Panc1 (cell line): ENCODE results near the gene EPC1. TPM values are rescaled to one million over a fixed set of nuclear protein-coding genes. Genes with fewer than 3 reads are reported as not detected.

Source experiments
- ATAC-seq: fragments of 200-7000 bp; cut with Tn5 transposase; 2 replicates; pipeline ENCODE4 v1.9.1; 2020; ENCODE audit warnings: mild to moderate bottlenecking, moderate library complexity
- BruUV-seq: library from RNA; stranded (reverse); fragments of 400-500 nt; replicated peaks from 2 replicates; lab custom pipeline; 2021; lab: Mats Ljungman, UMichigan
- CTCF ChIA-PET: fragments of 300-600 bp; sonication (Branson Sonifier 250); formaldehyde crosslinking; loops from one replicate; lab custom pipeline; 2022; ENCODE audit warnings: antibody characterized with exemption; lab: Charles Lee
- POLR2A ChIA-PET: fragments of 300-600 bp; sonication (Branson Sonifier 250); formaldehyde crosslinking; loops from one replicate; lab custom pipeline; 2022; ENCODE audit warnings: antibody characterized with exemption; lab: Charles Lee
- DNase-seq: peaks from one replicate; pipeline ENCODE4 v3.0.0-alpha.2; 2010; ENCODE audit warnings: low read depth, low spot score
- H3K27ac ChIP-seq: 2 replicates; pipeline ENCODE4 v1.5.1; 2011; ENCODE audit warnings: mild to moderate bottlenecking, low read length, inconsistent platforms
- H3K27me3 ChIP-seq: fragments of 200-500 bp; sonication (Bioruptor generic); 2 replicates; pipeline ENCODE4 v1.6.0; 2014; ENCODE audit warnings: low read length, inconsistent platforms; ENCODE audit not compliant: control insufficient read depth, insufficient read depth
- H3K36me3 ChIP-seq: fragments of 200-500 bp; sonication (Bioruptor generic); 2 replicates; pipeline ENCODE4 v1.5.1; 2014; ENCODE audit warnings: inconsistent platforms, mild to moderate bottlenecking, low read length, moderate library complexity; ENCODE audit not compliant: control insufficient read depth, insufficient read depth
- H3K4me1 ChIP-seq: 2 replicates; pipeline ENCODE4 v1.5.1; 2011; ENCODE audit warnings: inconsistent platforms, mild to moderate bottlenecking, low read length, moderate library complexity; ENCODE audit not compliant: control insufficient read depth, insufficient read depth
- H3K4me3 ChIP-seq, 2 experiments: 2 replicates each; pipeline ENCODE4 v1.5.1; 2011 to 2012; ENCODE audit warnings: low read depth in 2 of 2, low read length in 2 of 2, mild to moderate bottlenecking in 2 of 2, inconsistent platforms in 1 of 2, moderate library complexity in 1 of 2
- H3K9me3 ChIP-seq: fragments of 200-500 bp; sonication (Bioruptor generic); 2 replicates; pipeline ENCODE4 v1.5.1; 2014; ENCODE audit warnings: low read depth, mild to moderate bottlenecking, inconsistent platforms, low read length, moderate library complexity; ENCODE audit not compliant: control insufficient read depth, insufficient read depth
- POLR2AphosphoS5 ChIP-seq: IDR thresholded peaks from 2 replicates; pipeline ENCODE4 v1.6.1; 2012; ENCODE audit warnings: mild to moderate bottlenecking, low read depth, low read length, moderate library complexity
- SIN3A ChIP-seq: IDR thresholded peaks from 2 replicates; pipeline ENCODE4 v1.6.1; 2012; ENCODE audit warnings: low read depth, mild to moderate bottlenecking, low read length, moderate library complexity, borderline replicate concordance; ENCODE audit not compliant: insufficient read depth
- TCF7L2 ChIP-seq: IDR thresholded peaks from 2 replicates; pipeline ENCODE4 v1.6.1; 2011; ENCODE audit warnings: mild to moderate bottlenecking, low read depth, low read length, inconsistent platforms
- in situ Hi-C: cut with HindIII; loops from 2 replicates; pipeline ENCODE4 v1.10.0; 2016; ENCODE audit warnings: low sequenced_read_pairs, low pct_unique_long_range_greater_than_20kb
- intact Hi-C: fragments of 100-400 bp; cut with micrococcal nuclease; formaldehyde crosslinking; loops from one replicate; pipeline ENCODE4 v1.10.0; 2022; ENCODE audit not compliant: unreplicated experiment
- total RNA-seq: library from RNA; stranded (reverse); gene quantifications from one replicate; pipeline ENCODE4 v1.2.1, GENCODE V29; 2021; ENCODE audit not compliant: unreplicated experiment
- TF ChIP-seq, protein P1 (sequence below): fragments of 450-650 bp; IDR thresholded peaks from 2 replicates; pipeline ENCODE4 v1.5.1; 2017; ENCODE audit warnings: mild to moderate bottlenecking
- TF ChIP-seq, protein P2 (sequence below), 2 experiments: IDR thresholded peaks; 2 replicates each; pipeline ENCODE4 v1.6.1; 2011 to 2012; ENCODE audit warnings: low read depth in 2 of 2, control low read depth in 1 of 2, low read length in 1 of 2, mild to moderate bottlenecking in 1 of 2, moderate library complexity in 1 of 2; ENCODE audit not compliant: insufficient read depth in 1 of 2

Gene EPC1
- total RNA-seq, 1 experiment from 2014 or later, result 18.4 TPM

DNA sequence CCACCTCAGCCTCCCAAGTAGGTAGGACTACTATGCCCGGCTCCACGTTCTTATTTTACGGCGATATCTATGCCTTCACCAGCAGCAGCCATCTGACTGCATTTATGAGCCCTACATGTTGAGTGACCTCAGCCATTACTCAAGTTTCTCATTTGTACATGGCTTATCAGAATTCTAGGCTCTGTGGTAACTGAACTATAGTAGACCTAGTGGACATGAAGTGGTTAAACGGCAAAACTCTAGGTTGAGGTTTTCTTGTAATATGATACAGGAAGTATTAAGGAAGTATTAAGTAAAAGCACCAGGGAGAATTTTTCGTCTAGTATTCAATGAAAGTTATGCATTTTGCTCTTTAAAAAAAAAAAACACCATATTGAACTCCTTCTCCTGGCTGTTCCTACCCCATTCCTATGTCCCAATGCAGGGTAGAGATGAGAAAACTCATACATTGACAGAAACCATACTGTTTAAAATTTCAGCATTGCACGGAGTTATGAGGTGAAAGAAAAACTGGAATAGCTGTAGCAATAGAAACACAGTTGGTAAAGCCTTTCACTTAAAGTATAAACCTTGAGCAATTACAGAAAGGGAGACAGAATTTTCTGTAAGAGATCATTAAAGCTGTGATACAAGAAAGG is 39.8 kb upstream of the EPC1 start:
- Histone ChIP-seq H3K9me3 (no peaks in the 10 kb centered on the region), H3K27ac (no peak overlapping the region), H3K4me1 (no peaks in the 10 kb centered on the region), H3K36me3 (no peaks in the 10 kb centered on the region), H3K27me3 (no peaks in the 10 kb centered on the region), H3K4me3 (no peak overlapping the region)
- in situ Hi-C loops (no loop called here), intact Hi-C loops (no loop called here)
- ATAC-seq (no peak), DNase-seq (no peak)
- CTCF ChIA-PET, result no interaction called here
- POLR2A ChIA-PET, result no interaction called here
- no TSS peak for BruUV-seq
- TF ChIP-seq, protein P1, sequence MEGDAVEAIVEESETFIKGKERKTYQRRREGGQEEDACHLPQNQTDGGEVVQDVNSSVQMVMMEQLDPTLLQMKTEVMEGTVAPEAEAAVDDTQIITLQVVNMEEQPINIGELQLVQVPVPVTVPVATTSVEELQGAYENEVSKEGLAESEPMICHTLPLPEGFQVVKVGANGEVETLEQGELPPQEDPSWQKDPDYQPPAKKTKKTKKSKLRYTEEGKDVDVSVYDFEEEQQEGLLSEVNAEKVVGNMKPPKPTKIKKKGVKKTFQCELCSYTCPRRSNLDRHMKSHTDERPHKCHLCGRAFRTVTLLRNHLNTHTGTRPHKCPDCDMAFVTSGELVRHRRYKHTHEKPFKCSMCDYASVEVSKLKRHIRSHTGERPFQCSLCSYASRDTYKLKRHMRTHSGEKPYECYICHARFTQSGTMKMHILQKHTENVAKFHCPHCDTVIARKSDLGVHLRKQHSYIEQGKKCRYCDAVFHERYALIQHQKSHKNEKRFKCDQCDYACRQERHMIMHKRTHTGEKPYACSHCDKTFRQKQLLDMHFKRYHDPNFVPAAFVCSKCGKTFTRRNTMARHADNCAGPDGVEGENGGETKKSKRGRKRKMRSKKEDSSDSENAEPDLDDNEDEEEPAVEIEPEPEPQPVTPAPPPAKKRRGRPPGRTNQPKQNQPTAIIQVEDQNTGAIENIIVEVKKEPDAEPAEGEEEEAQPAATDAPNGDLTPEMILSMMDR, result no peak
- TF ChIP-seq, protein P2, sequence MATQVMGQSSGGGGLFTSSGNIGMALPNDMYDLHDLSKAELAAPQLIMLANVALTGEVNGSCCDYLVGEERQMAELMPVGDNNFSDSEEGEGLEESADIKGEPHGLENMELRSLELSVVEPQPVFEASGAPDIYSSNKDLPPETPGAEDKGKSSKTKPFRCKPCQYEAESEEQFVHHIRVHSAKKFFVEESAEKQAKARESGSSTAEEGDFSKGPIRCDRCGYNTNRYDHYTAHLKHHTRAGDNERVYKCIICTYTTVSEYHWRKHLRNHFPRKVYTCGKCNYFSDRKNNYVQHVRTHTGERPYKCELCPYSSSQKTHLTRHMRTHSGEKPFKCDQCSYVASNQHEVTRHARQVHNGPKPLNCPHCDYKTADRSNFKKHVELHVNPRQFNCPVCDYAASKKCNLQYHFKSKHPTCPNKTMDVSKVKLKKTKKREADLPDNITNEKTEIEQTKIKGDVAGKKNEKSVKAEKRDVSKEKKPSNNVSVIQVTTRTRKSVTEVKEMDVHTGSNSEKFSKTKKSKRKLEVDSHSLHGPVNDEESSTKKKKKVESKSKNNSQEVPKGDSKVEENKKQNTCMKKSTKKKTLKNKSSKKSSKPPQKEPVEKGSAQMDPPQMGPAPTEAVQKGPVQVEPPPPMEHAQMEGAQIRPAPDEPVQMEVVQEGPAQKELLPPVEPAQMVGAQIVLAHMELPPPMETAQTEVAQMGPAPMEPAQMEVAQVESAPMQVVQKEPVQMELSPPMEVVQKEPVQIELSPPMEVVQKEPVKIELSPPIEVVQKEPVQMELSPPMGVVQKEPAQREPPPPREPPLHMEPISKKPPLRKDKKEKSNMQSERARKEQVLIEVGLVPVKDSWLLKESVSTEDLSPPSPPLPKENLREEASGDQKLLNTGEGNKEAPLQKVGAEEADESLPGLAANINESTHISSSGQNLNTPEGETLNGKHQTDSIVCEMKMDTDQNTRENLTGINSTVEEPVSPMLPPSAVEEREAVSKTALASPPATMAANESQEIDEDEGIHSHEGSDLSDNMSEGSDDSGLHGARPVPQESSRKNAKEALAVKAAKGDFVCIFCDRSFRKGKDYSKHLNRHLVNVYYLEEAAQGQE (IDR thresholded peaks at IDR 0.05; ENCODE audit: insufficient read depth in 1 of 2, low read depth in 2 of 2, low read length in 1 of 2), result no peak
- TF ChIP-seq SIN3A (no peak), POLR2AphosphoS5 (no peak), TCF7L2 (no peak)

DNA sequence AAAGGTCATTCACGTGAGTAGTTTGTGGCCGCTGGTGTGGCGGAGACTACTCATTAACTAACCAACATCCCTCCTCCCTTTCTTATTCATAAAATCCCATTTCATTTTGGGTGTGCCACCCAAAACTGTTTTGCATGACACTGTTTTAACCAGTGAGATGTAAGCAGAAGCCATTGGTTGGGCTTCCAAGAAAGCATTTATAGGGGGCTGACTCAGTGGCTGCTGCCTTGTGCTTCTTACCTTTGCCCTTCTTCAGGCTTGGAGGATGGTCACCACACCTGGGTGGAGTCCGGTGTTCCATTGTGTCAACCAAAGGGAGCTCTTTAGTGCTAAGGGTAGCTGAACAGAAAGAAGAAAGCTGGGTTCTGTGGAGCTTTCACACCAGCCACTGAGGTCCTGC is 37.2 kb upstream of the EPC1 start:
- intact Hi-C loops, result no loop called here
- CTCF ChIA-PET, result no interaction called here

More for the DNA sequence above, 37.2 kb upstream of the EPC1 start:
- no peak for DNase-seq
- H3K4me1 ChIP-seq, result peaks cover 4% of the 10 kb centered on the region; the same call in 1 of the 2 replicates
- no peaks in the 10 kb centered on the region for H3K27me3 ChIP-seq
- no peak for ATAC-seq
- TF ChIP-seq, protein P1, result no peak
- TF ChIP-seq, protein P2 (IDR thresholded peaks at IDR 0.05; ENCODE audit: insufficient read depth in 1 of 2, low read depth in 2 of 2, low read length in 1 of 2), result no peak
- TF ChIP-seq POLR2AphosphoS5 (no peak), TCF7L2 (no peak), SIN3A (no peak)
- in situ Hi-C loops, result no loop called here
- H3K27ac ChIP-seq, result no peak overlapping the region
- no peak overlapping the region for H3K4me3 ChIP-seq
- H3K36me3 ChIP-seq, result no peaks in the 10 kb centered on the region
- no peaks in the 10 kb centered on the region for H3K9me3 ChIP-seq
- POLR2A ChIA-PET, result no interaction called here
- BruUV-seq, result no TSS peak
